WERI-Rb-1 (cell line): ENCODE results near the gene SLC8A3.

Experiments used
- DNase-seq: peaks from one replicate; pipeline ENCODE4 v3.0.0-alpha.2; 2020
- H3K27ac ChIP-seq: fragments of 250-450 bp; sonication (Bioruptor Pico); 2 replicates; pipeline ENCODE4 v1.5.1; 2020; ENCODE audit warnings: mild to moderate bottlenecking, moderate library complexity
- H3K27me3 ChIP-seq: fragments of 250-450 bp; sonication (Bioruptor Pico); 2 replicates; pipeline ENCODE4 v1.5.1; 2021; ENCODE audit warnings: mild to moderate bottlenecking, low read depth, moderate library complexity; ENCODE audit not compliant: insufficient read depth, severe bottlenecking
- H3K36me3 ChIP-seq: fragments of 250-450 bp; sonication (Bioruptor Pico); 2 replicates; pipeline ENCODE4 v1.5.1; 2020; ENCODE audit warnings: mild to moderate bottlenecking, moderate library complexity
- H3K4me3 ChIP-seq: 2 replicates; pipeline ENCODE4 v1.5.1; 2011; ENCODE audit warnings: low read depth, mild to moderate bottlenecking, control low read depth, low read length
- H3K9me3 ChIP-seq: fragments of 250-450 bp; sonication (Bioruptor Pico); 2 replicates; pipeline ENCODE4 v1.5.1; 2021; ENCODE audit warnings: mild to moderate bottlenecking, moderate library complexity; ENCODE audit not compliant: severe bottlenecking
- CTCF ChIP-seq: IDR thresholded peaks from 2 replicates; pipeline ENCODE4 v1.5.1; 2011; ENCODE audit warnings: low read depth, mild to moderate bottlenecking, control low read depth, inconsistent platforms, low read length

Gene SLC8A3

GRCh38 chr14:70073924-70074566 is 114.7 kb downstream of the SLC8A3 start:
- peak; percentile 74 for DNase-seq
- peaks cover 8% of the 10 kb centered on the region for H3K27me3 ChIP-seq
- peak; percentile 96 for TF ChIP-seq CTCF
- H3K9me3 ChIP-seq, result no peaks in the 10 kb centered on the region
- H3K4me3 ChIP-seq, result no peak overlapping the region
- H3K27ac ChIP-seq, result no peak overlapping the region
- no peaks in the 10 kb centered on the region for H3K36me3 ChIP-seq

GRCh38 chr14:70069186-70069585 is 119.6 kb downstream of the SLC8A3 start:
- H3K27ac ChIP-seq, result no peak overlapping the region
- no peaks in the 10 kb centered on the region for H3K36me3 ChIP-seq
- no peak for TF ChIP-seq CTCF
- no peak overlapping the region for H3K4me3 ChIP-seq
- H3K27me3 ChIP-seq, result peaks cover 12% of the 10 kb centered on the region
- no peaks in the 10 kb centered on the region for H3K9me3 ChIP-seq
- DNase-seq, result no peak

GRCh38 chr14:70067810-70068209 is 120.9 kb downstream of the SLC8A3 start:
- Histone ChIP-seq H3K36me3 (no peaks in the 10 kb centered on the region), H3K4me3 (no peak overlapping the region), H3K27ac (no peak overlapping the region), H3K27me3 (peaks cover 22% of the 10 kb centered on the region), H3K9me3 (no peaks in the 10 kb centered on the region)
- TF ChIP-seq CTCF, result no peak
- DNase-seq, result no peak

- Histone ChIP-seq H3K27ac (no peak overlapping the region), H3K27me3 (peaks cover 29% of the 10 kb centered on the region), H3K9me3 (no peaks in the 10 kb centered on the region), H3K4me3 (no peak overlapping the region), H3K36me3 (no peaks in the 10 kb centered on the region)
- TF ChIP-seq CTCF, result no peak
- DNase-seq, result no peak
Observed at GRCh38 chr14:70064136-70064865, 124.5 kb downstream of the SLC8A3 start.

- Histone ChIP-seq H3K27ac (no peak overlapping the region), H3K9me3 (no peaks in the 10 kb centered on the region), H3K36me3 (no peaks in the 10 kb centered on the region), H3K27me3 (peaks cover 47% of the 10 kb centered on the region), H3K4me3 (no peak overlapping the region)
- DNase-seq, result no peak
- no peak for TF ChIP-seq CTCF
Observed at GRCh38 chr14:70061108-70061507, 127.6 kb downstream of the SLC8A3 start.
